Measurements from ENCODE around the gene CHURC1. TPM values are rescaled to one million over a fixed set of nuclear protein-coding genes. Genes with fewer than 3 reads are reported as not detected.

The CHURC1 gene
- total and polyA plus RNA-seq, 2 of the 8 experiments (the other 6 are each of a cell fraction or from before 2014, with no cell fraction given), result 50.2 to 59.3 TPM

GRCh38 chr14:64950889-64951288, 36.6 kb downstream of the CHURC1 start:
- Histone ChIP-seq H4K20me1 (replicated peaks in 1 of 2; ENCODE audit: control insufficient read depth in 1 of 2, insufficient read depth in 2 of 2, low read length in 2 of 2) (peaks cover 0 to 2% of the 10 kb centered on the region in 2 experiments), H2BK120ac (replicated peaks; ENCODE audit: low read depth, low read length) (no peak overlapping the region), H3K79me1 (ENCODE audit: low read depth, low read length) (no peaks in the 10 kb centered on the region), H4K5ac (ENCODE audit: insufficient read length, low read depth, low read length) (no peak overlapping the region), H3K14ac (ENCODE audit: insufficient read length) (no peak overlapping the region), H3K4ac (replicated peaks; ENCODE audit: insufficient read length, low read depth, low read length) (no peak overlapping the region), H3K4me1 (replicated peaks in 1 of 4; ENCODE audit: control insufficient read depth in 3 of 4, insufficient read depth in 4 of 4, low read length in 3 of 4) (peaks cover 4 to 11% (median 7%) of the 10 kb centered on the region in 4 experiments; a peak in 5 of 7 replicates), H3K4me3 (ENCODE audit: extremely low read depth in 1 of 4, insufficient read depth in 2 of 4, low read depth in 3 of 4, low read length in 4 of 4) (no peak overlapping the region), H3K4me2 (ENCODE audit: insufficient read depth in 1 of 2, low read depth in 2 of 2, low read length in 2 of 2) (no peak overlapping the region), H3K23ac (ENCODE audit: insufficient read length) (no peak overlapping the region), H2BK12ac (ENCODE audit: low read depth, low read length) (no peak overlapping the region), H2BK20ac (ENCODE audit: low read length) (no peak overlapping the region), H3K27ac (ENCODE audit: low read depth, low read length) (no peak overlapping the region), H3K18ac (ENCODE audit: extremely low read depth, low read length) (no peak overlapping the region), H2AFZ (ENCODE audit: low read length) (no peak overlapping the region), H4K91ac (replicated peaks; ENCODE audit: insufficient read length, low read length) (no peak overlapping the region), H2AK5ac (ENCODE audit: low read depth, low read length) (no peak overlapping the region), H3K56ac (replicated peaks; ENCODE audit: insufficient read length, low read depth, low read length) (no peak overlapping the region), H3K23me2 (ENCODE audit: low read depth, low read length) (no peaks in the 10 kb centered on the region), H3K36me3 (ENCODE audit: control insufficient read depth in 2 of 4, insufficient read depth in 4 of 4, low read length in 3 of 4) (peaks cover 5 to 34% (median 12%) of the 10 kb centered on the region in 4 experiments; a peak in 4 of 8 replicates), H2BK5ac (ENCODE audit: low read depth, low read length) (no peak overlapping the region), H3K9me3 (ENCODE audit: insufficient read depth in 2 of 2, low read depth in 1 of 2, low read length in 1 of 2) (no peaks in the 10 kb centered on the region), H2BK15ac (ENCODE audit: low read length) (no peak overlapping the region), H3K9ac (replicated peaks in 1 of 4; ENCODE audit: extremely low read depth in 1 of 4, low read depth in 3 of 4, low read length in 3 of 4) (no peak overlapping the region), H3K79me2 (ENCODE audit: control insufficient read depth in 1 of 2, insufficient read depth in 2 of 2, low read length in 2 of 2) (no peaks in the 10 kb centered on the region), H4K8ac (ENCODE audit: extremely low read depth, insufficient read depth, low read length) (no peak overlapping the region), H3K27me3 (replicated peaks in 1 of 4; ENCODE audit: control insufficient read depth in 3 of 4, extremely low read depth in 1 of 4, insufficient read depth in 3 of 4, low read length in 3 of 4) (no peaks in the 10 kb centered on the region)
- ChIA-PET POLR2A (ENCODE audit: partially characterized antibody) (interaction anchor here (1.6 kb wide), 1 partner anchor 8 kb away, joined by 6 read pairs; the partner anchor contains the start of gene GPX2), CTCF (ENCODE audit: partially characterized antibody) (interaction anchor here (0.6 to 3.4 kb wide), 9 partner anchors 9 to 70 kb away, joined by 3 to 25 read pairs (median 4); no protein-coding TSS in a partner anchor)
- TF ChIP-seq MAX (IDR thresholded peaks at IDR 0.05) (no peak), HDAC6 (IDR thresholded peaks at IDR 0.05; ENCODE audit: low read depth, low read length) (no peak), TBP (IDR thresholded peaks at IDR 0.05; ENCODE audit: low read depth, low read length) (no peak), BACH1 (IDR thresholded peaks at IDR 0.05; ENCODE audit: low read length) (no peak), CBX8 (IDR thresholded peaks at IDR 0.05; ENCODE audit: borderline replicate concordance, low read depth, low read length) (no peak), CBX5 (IDR thresholded peaks at IDR 0.05; ENCODE audit: low read depth, low read length) (no peak)
- 87% methylated on average over 8 of the region's 8 CpGs; no CpG with 5 or more reads in 1 of the 2 experiments for WGBS, 2 experiments (ENCODE audit: extremely low coverage in 1 of 2, insufficient coverage in 1 of 2, insufficient read length in 1 of 2, insufficient replicate concordance in 2 of 2, low coverage in 1 of 2, low lambda C conversion rate in 2 of 2, missing lambda C conversion rate in 1 of 2)
- FAIRE-seq (no peak), DNase-seq (ENCODE audit: low read depth in 1 of 2, low spot score in 2 of 2) (no peak)
